Kidney (tissue), 14 donors: ENCODE results near the gene CCND1. TPM values are rescaled to one million over a fixed set of nuclear protein-coding genes. Genes with fewer than 3 reads are reported as not detected.
A peak's percentile ranks its signal among the peaks of the same experiment; 100 is the strongest.

Experiments
- DNase-seq, 5 donors: peaks; one replicate each; pipeline ENCODE4 v3.0.0-alpha.2; 2013 to 2020
- FAIRE-seq: peaks from 2 replicates; lab custom pipeline; 2012; peaks lifted over from hg19 to GRCh38; lab: Jason Lieb, UNC
- H3K27ac ChIP-seq, 2 donors: one replicate each; pipeline ENCODE4 v1.7.0; 2013; ENCODE audit warnings: low read depth in 2 of 2, low read length in 2 of 2, inconsistent platforms in 1 of 2
- H3K27me3 ChIP-seq: one replicate; pipeline ENCODE4 v1.7.1; 2013; ENCODE audit warnings: low read length, inconsistent platforms; ENCODE audit not compliant: control insufficient read depth, insufficient read depth
- H3K36me3 ChIP-seq, 3 donors: one replicate each; pipeline versions ENCODE4 v1.7.0 to v1.7.1; 2013; ENCODE audit warnings: low read length in 3 of 3, control low read depth in 1 of 3, inconsistent platforms in 1 of 3; ENCODE audit not compliant: insufficient read depth in 3 of 3, control insufficient read depth in 2 of 3
- H3K4me1 ChIP-seq, 3 donors: one replicate each; pipeline versions ENCODE4 v1.7.0 to v1.7.1; 2013; ENCODE audit warnings: low read length in 3 of 3, inconsistent platforms in 1 of 3, low read depth in 1 of 3; ENCODE audit not compliant: control insufficient read depth in 2 of 3, insufficient read depth in 2 of 3
- H3K4me3 ChIP-seq, 3 donors: one replicate each; pipeline versions ENCODE4 v1.7.0 to v1.8.1; 2013; ENCODE audit warnings: low read length in 3 of 3, control low read depth in 1 of 3, inconsistent platforms in 1 of 3
- H3K9ac ChIP-seq, 3 donors: one replicate each; pipeline versions ENCODE4 v1.7.0 to v1.7.1; 2013; ENCODE audit warnings: low read length in 3 of 3, control low read depth in 1 of 3, inconsistent platforms in 1 of 3
- H3K9me3 ChIP-seq, 3 donors: one replicate each; pipeline versions ENCODE4 v1.7.0 to v1.7.1; 2013; ENCODE audit warnings: low read length in 3 of 3, control low read depth in 1 of 3, inconsistent platforms in 1 of 3; ENCODE audit not compliant: control insufficient read depth in 2 of 3, insufficient read depth in 1 of 3
- intact Hi-C: fragments of 100-400 bp; cut with DNase I; formaldehyde crosslinking; loops from one replicate; pipeline ENCODE4 v1.11.1; 2022
- polyA plus RNA-seq: library from polyadenylated mRNA; stranded (reverse); fragments of 350-450 nt; fragmentation: Illumina TruSeq; extraction: RNeasy Lipid Tissue Mini Kit (QIAGEN cat#74804); gene quantifications from one replicate; pipeline ENCODE4 v1.2.3, GENCODE V29; 2014; ENCODE audit warnings: low read depth, low replicate concordance; ENCODE audit not compliant: insufficient read depth
- total RNA-seq: library from RNA; stranded (reverse); fragmentation: NEBNext Ultra II Directional; extraction: Animal tissue kit (Norgen Biotek cat#: 25700); gene quantifications from one replicate; pipeline ENCODE4 v1.2.1, GENCODE V29; 2021
- TF ChIP-seq, protein P1 (sequence below): IDR thresholded peaks from 3 replicates; pipeline ENCODE4 v1.5.1; 2012; ENCODE audit warnings: mild to moderate bottlenecking, moderate library complexity, borderline replicate concordance; ENCODE audit not compliant: insufficient read depth; ENCODE audit errors: extremely low read depth
- donor health status: control.
- donor health status: control.
- donor health status: control.
- donor health status: control.
- donor health status: control.
- donor health status: DM: yes; HTN: yes; CAD: no.
- donor health status: Normal renal cell carcinoma (clear cell type).

The CCND1 gene
- total and polyA plus RNA-seq, 2 donors from 2014 or later, result 37.6 to 142 TPM

DNA sequence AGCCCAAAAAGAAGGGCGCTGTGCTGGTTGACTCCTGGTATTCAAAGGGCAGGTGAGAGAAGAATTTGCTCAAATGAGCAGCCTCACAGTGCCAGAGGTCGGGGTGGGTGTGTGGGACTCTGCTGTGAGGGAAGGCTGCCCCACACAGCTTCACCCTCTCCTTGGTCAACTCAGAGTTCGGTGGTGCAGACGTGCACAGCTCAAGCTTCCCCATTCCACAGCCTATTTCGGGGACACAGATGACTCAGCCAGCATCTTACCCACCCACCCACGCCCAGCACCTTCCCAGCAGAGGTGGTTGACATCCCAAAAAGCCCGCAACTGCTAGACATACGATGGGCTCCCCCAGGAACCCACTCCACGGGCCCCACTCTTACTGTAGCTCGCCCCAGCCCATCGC lies 46.5 kb upstream of the CCND1 start:
- no peak overlapping the region for H3K9ac ChIP-seq
- no peak overlapping the region for H3K27ac ChIP-seq
- no peak overlapping the region for H3K4me3 ChIP-seq
- intact Hi-C loops, result no loop called here
- peaks cover 0 to 2% (median 0%) of the 10 kb centered on the region in 3 donors for H3K9me3 ChIP-seq
- FAIRE-seq (no peak), DNase-seq (no peak)
- H3K27me3 ChIP-seq, result no peaks in the 10 kb centered on the region
- H3K36me3 ChIP-seq, result no peaks in the 10 kb centered on the region
- TF ChIP-seq, protein P1, sequence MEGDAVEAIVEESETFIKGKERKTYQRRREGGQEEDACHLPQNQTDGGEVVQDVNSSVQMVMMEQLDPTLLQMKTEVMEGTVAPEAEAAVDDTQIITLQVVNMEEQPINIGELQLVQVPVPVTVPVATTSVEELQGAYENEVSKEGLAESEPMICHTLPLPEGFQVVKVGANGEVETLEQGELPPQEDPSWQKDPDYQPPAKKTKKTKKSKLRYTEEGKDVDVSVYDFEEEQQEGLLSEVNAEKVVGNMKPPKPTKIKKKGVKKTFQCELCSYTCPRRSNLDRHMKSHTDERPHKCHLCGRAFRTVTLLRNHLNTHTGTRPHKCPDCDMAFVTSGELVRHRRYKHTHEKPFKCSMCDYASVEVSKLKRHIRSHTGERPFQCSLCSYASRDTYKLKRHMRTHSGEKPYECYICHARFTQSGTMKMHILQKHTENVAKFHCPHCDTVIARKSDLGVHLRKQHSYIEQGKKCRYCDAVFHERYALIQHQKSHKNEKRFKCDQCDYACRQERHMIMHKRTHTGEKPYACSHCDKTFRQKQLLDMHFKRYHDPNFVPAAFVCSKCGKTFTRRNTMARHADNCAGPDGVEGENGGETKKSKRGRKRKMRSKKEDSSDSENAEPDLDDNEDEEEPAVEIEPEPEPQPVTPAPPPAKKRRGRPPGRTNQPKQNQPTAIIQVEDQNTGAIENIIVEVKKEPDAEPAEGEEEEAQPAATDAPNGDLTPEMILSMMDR, result no peak
- H3K4me1 ChIP-seq, result no peaks in the 10 kb centered on the region

DNA sequence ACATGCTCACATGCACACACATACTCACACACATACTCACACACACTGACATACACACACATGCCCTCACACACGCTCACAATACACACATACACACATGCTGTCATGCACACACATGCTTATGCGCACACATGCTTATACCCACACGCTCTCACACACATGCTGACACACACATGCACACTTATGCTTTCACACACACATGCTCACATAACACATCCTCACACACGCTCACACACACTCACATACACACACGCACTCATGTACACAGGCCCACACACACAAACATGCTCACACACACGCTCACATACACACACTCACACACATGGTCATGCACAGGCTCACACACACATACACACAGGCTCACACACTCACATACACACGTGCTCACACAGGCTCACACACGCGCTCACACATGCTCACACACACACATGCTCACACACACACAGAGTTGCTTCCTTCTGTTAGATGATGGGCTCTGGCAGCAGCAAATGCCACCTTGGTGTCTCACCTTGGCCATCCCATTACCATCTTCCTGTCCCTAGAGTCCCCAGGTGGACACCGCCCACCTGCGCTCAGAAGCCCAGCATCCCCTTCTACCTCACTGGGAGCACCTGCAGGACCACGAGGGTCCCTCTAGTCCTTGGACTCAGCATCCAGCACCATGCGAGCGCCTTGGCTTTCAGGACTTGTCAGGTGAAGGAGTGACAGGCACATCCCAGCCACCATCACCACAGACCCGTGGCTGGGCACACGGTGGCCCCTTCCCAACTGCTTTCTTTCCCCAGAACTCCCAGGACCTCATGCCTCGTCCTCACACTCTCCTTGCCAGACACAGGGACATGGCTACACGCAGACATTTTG lies 44.9 kb upstream of the CCND1 start:
- Histone ChIP-seq H3K4me1 (no peaks in the 10 kb centered on the region), H3K9me3 (peaks cover 0 to 2% (median 0%) of the 10 kb centered on the region in 3 donors), H3K9ac (no peak overlapping the region), H3K36me3 (no peaks in the 10 kb centered on the region), H3K27me3 (no peaks in the 10 kb centered on the region), H3K27ac (no peak overlapping the region), H3K4me3 (no peak overlapping the region)
- TF ChIP-seq, protein P1, result no peak
- intact Hi-C loops, result no loop called here
- FAIRE-seq (no peak), DNase-seq (peak in 1 of 5 donors; percentile 19)

DNA sequence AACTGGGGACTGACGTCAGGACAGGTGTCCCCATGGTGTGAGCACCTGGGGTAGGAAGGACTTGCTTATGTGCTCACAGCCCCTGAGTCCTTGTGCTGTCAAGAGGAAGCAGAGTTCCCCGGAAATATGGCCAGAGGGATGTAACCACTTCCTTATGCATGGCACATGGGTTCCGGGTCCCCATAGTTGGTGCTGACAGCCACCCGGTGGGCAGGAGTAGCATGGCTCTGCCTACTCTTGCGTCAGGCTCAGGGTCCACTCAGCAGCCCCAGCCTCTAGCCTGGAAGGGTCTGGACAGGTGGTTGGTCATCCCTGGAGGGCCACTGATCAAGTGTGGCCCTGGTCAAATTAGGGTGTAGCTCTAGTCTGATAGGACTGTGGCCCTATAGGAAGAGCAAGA lies 42.8 kb upstream of the CCND1 start:
- DNase-seq (peak in 1 of 5 donors; percentile 16), FAIRE-seq (no peak)
- no peaks in the 10 kb centered on the region for H3K36me3 ChIP-seq
- H3K9me3 ChIP-seq, result peaks cover 0 to 2% (median 0%) of the 10 kb centered on the region in 3 donors
- H3K27ac ChIP-seq, result no peak overlapping the region
- no peak overlapping the region for H3K4me3 ChIP-seq
- H3K27me3 ChIP-seq, result no peaks in the 10 kb centered on the region
- no peak overlapping the region for H3K9ac ChIP-seq
- H3K4me1 ChIP-seq, result no peaks in the 10 kb centered on the region
- TF ChIP-seq, protein P1, result no peak
- intact Hi-C loops, result no loop called here
